ENCODE data around the gene MRPL24.

The MRPL24 gene

GRCh38 chr1:156705918-156706656, 34.8 kb downstream of the MRPL24 start:
- TF ChIP-seq ZNF274 (IDR thresholded peaks at IDR 0.05; ENCODE audit: low read depth, low read length), result no peak
- H3K4me3 ChIP-seq (ENCODE audit: low read length), result peak overlapping the region; percentile 6; the same call in 1 of the 2 replicates

GRCh38 chr1:156705321-156705917, 35.5 kb downstream of the MRPL24 start, which contains the start of gene CRABP2:
Gene CRABP2 (minus strand): TSS chr1:156705583. CDS start chr1:156705446, 137 bp downstream.
- peak within 1 kb of the TSS; percentile 6; the same call in 1 of the 2 replicates for H3K4me3 ChIP-seq (ENCODE audit: low read length)
- no peak for TF ChIP-seq ZNF274 (IDR thresholded peaks at IDR 0.05; ENCODE audit: low read depth, low read length)

- H3K4me3 ChIP-seq (ENCODE audit: low read length), result no peak overlapping the region
- TF ChIP-seq ZNF274 (IDR thresholded peaks at IDR 0.05; ENCODE audit: low read depth, low read length), result no peak
Measured at GRCh38 chr1:156704930-156705320, 36.0 kb downstream of the MRPL24 start.

GRCh38 chr1:156704166-156704711, 36.6 kb downstream of the MRPL24 start:
- no peak overlapping the region for H3K4me3 ChIP-seq (ENCODE audit: low read length)
- TF ChIP-seq ZNF274 (IDR thresholded peaks at IDR 0.05; ENCODE audit: low read depth, low read length), result no peak

- no peak for TF ChIP-seq ZNF274 (IDR thresholded peaks at IDR 0.05; ENCODE audit: low read depth, low read length)
- H3K4me3 ChIP-seq (ENCODE audit: low read length), result no peak overlapping the region
Measured at GRCh38 chr1:156703741-156704140, 37.1 kb downstream of the MRPL24 start.

GRCh38 chr1:156703336-156703735, 37.6 kb downstream of the MRPL24 start:
- H3K4me3 ChIP-seq (ENCODE audit: low read length), result no peak overlapping the region
- no peak for TF ChIP-seq ZNF274 (IDR thresholded peaks at IDR 0.05; ENCODE audit: low read depth, low read length)

- no peak overlapping the region for H3K4me3 ChIP-seq (ENCODE audit: low read length)
- TF ChIP-seq ZNF274 (IDR thresholded peaks at IDR 0.05; ENCODE audit: low read depth, low read length), result no peak
Measured at GRCh38 chr1:156700736-156701531, 40.0 kb downstream of the MRPL24 start.

GRCh38 chr1:156698995-156699394, 41.9 kb downstream of the MRPL24 start:
- H3K4me3 ChIP-seq (ENCODE audit: low read length), result no peak overlapping the region
- no peak for TF ChIP-seq ZNF274 (IDR thresholded peaks at IDR 0.05; ENCODE audit: low read depth, low read length)

GRCh38 chr1:156697481-156697880, 43.4 kb downstream of the MRPL24 start:
- H3K4me3 ChIP-seq (ENCODE audit: low read length), result no peak overlapping the region
- TF ChIP-seq ZNF274 (IDR thresholded peaks at IDR 0.05; ENCODE audit: low read depth, low read length), result no peak

- no peak for TF ChIP-seq ZNF274 (IDR thresholded peaks at IDR 0.05; ENCODE audit: low read depth, low read length)
Measured at GRCh38 chr1:156696755-156697154, 44.1 kb downstream of the MRPL24 start.

GRCh38 chr1:156694690-156694962, 46.3 kb downstream of the MRPL24 start:
- no peak overlapping the region for H3K4me3 ChIP-seq (ENCODE audit: low read length)
- no peak for TF ChIP-seq ZNF274 (IDR thresholded peaks at IDR 0.05; ENCODE audit: low read depth, low read length)

More at GRCh38 chr1:156696755-156697154, 44.1 kb downstream of the MRPL24 start:
- H3K4me3 ChIP-seq (ENCODE audit: low read length), result no peak overlapping the region

GRCh38 chr1:156693848-156694689, 46.8 kb downstream of the MRPL24 start:
- H3K4me3 ChIP-seq (ENCODE audit: low read length), result no peak overlapping the region
- TF ChIP-seq ZNF274 (IDR thresholded peaks at IDR 0.05; ENCODE audit: low read depth, low read length), result no peak

- TF ChIP-seq ZNF274 (IDR thresholded peaks at IDR 0.05; ENCODE audit: low read depth, low read length), result no peak
Measured at GRCh38 chr1:156692925-156693847, 47.7 kb downstream of the MRPL24 start.

More at GRCh38 chr1:156692925-156693847, 47.7 kb downstream of the MRPL24 start:
- H3K4me3 ChIP-seq (ENCODE audit: low read length), result no peak overlapping the region
